Activated CD4-positive, alpha-beta T cell treated with anti-CD3 and anti-CD28 coated beads, Interleukin-2, amount 50 U/mL, for 48 hours (primary cell): Measurements from ENCODE around the gene AFF2.

Source experiments
- DNase-seq, 2 experiments: peaks; one replicate each; pipeline ENCODE4 v3.0.0-alpha.2; 2020

AFF2 gene

GRCh38 chrX:149036086-149036485 is 535.7 kb downstream of the AFF2 start:
- no peak for DNase-seq

- DNase-seq, result no peak
These were observed 537.0 kb downstream of the AFF2 start for GRCh38 chrX:149037281-149037870.

GRCh38 chrX:149039057-149039456 is 538.6 kb downstream of the AFF2 start:
- no peak for DNase-seq

- no peak for DNase-seq
These were observed 540.6 kb downstream of the AFF2 start for GRCh38 chrX:149040873-149041535.

GRCh38 chrX:149043401-149043800 is 543.0 kb downstream of the AFF2 start:
- no peak for DNase-seq

- DNase-seq, result no peak
These were observed 544.1 kb downstream of the AFF2 start for GRCh38 chrX:149044471-149044870.

- no peak for DNase-seq
These were observed 545.3 kb downstream of the AFF2 start for GRCh38 chrX:149045645-149046210.
